HG03025 (cell line): ENCODE results near the gene ASCL1.

Experiments
- ATAC-seq: cut with Tn5 transposase; IDR thresholded peaks from one replicate; pipeline ENCODE4 v1.9.1; 2021; ENCODE audit warnings: mild to moderate bottlenecking, moderate library complexity; ENCODE audit not compliant: unreplicated experiment, low FRiP score

ASCL1 gene

GRCh38 chr12:102950950-102951619 lies 6.4 kb upstream of the ASCL1 start:
- ATAC-seq, result no peak

GRCh38 chr12:102951841-102952240 lies 5.6 kb upstream of the ASCL1 start:
- ATAC-seq, result no peak

- no peak for ATAC-seq
Measured at GRCh38 chr12:102953221-102953620, 4.3 kb upstream of the ASCL1 start.

- no peak for ATAC-seq
Measured at GRCh38 chr12:102954134-102954533, 3.3 kb upstream of the ASCL1 start.

GRCh38 chr12:102955926-102956737 lies 1.3 kb upstream of the ASCL1 start:
- ATAC-seq, result no peak

GRCh38 chr12:102956738-102957327 lies 641 bp upstream of the ASCL1 start:
- no peak for ATAC-seq

GRCh38 chr12:102958073-102958829 lies 777 bp downstream of the ASCL1 start:
- peak; percentile 60 for ATAC-seq

- peak; percentile 18 for ATAC-seq
Measured at GRCh38 chr12:102958830-102959176, 1.3 kb downstream of the ASCL1 start.

- no peak for ATAC-seq
Measured at GRCh38 chr12:102959391-102959790, 1.9 kb downstream of the ASCL1 start.

- no peak for ATAC-seq
Measured at GRCh38 chr12:102960766-102961465, 3.4 kb downstream of the ASCL1 start.

GRCh38 chr12:102961466-102961855 lies 4.0 kb downstream of the ASCL1 start:
- ATAC-seq, result no peak

GRCh38 chr12:102962532-102962931 lies 5.1 kb downstream of the ASCL1 start:
- no peak for ATAC-seq

GRCh38 chr12:102962986-102963385 lies 5.5 kb downstream of the ASCL1 start:
- ATAC-seq, result no peak

GRCh38 chr12:102963796-102964195 lies 6.3 kb downstream of the ASCL1 start:
- no peak for ATAC-seq

- ATAC-seq, result no peak
Measured at GRCh38 chr12:102964872-102965271, 7.4 kb downstream of the ASCL1 start.

- no peak for ATAC-seq
Measured at GRCh38 chr12:102965281-102966155, 8.0 kb downstream of the ASCL1 start.

- ATAC-seq, result no peak
Measured at GRCh38 chr12:102966200-102966863, 8.9 kb downstream of the ASCL1 start.

GRCh38 chr12:102970780-102971179 lies 13.3 kb downstream of the ASCL1 start:
- no peak for ATAC-seq

- no peak for ATAC-seq
Measured at GRCh38 chr12:102971227-102971626, 13.8 kb downstream of the ASCL1 start.
